ENCODE results near the gene TANK. TPM values are rescaled to one million over a fixed set of nuclear protein-coding genes. Genes with fewer than 3 reads are reported as not detected.

Gene TANK
- total and polyA plus RNA-seq, 2 of the 13 experiments (the other 11 are each of a cell fraction or from before 2014, with no cell fraction given), result 66.9 to 96.1 TPM

- TF ChIP-seq, protein P1, sequence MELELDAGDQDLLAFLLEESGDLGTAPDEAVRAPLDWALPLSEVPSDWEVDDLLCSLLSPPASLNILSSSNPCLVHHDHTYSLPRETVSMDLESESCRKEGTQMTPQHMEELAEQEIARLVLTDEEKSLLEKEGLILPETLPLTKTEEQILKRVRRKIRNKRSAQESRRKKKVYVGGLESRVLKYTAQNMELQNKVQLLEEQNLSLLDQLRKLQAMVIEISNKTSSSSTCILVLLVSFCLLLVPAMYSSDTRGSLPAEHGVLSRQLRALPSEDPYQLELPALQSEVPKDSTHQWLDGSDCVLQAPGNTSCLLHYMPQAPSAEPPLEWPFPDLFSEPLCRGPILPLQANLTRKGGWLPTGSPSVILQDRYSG (CRISPR knock-in tag; IDR thresholded peaks at IDR 0.05), result no peak
- TF ChIP-seq NCOA1 (CRISPR knock-in tag; IDR thresholded peaks at IDR 0.05) (no peak), ZNF367 (CRISPR knock-in tag; IDR thresholded peaks at IDR 0.05; ENCODE audit: borderline replicate concordance) (no peak), E2F5 (CRISPR knock-in tag; conservative IDR thresholded peaks at IDR 0.05) (no peak), ELF3 (CRISPR knock-in tag; IDR thresholded peaks at IDR 0.05) (peak; percentile 77), POLR2A (IDR thresholded peaks at IDR 0.05; ENCODE audit: insufficient read depth in 1 of 2, low read depth in 2 of 2, low read length in 2 of 2) (no peak), SKI (IDR thresholded peaks at IDR 0.05; ENCODE audit: partially characterized antibody) (no peak), GFI1 (CRISPR knock-in tag; IDR thresholded peaks at IDR 0.05; ENCODE audit: borderline replicate concordance) (no peak), SP4 (CRISPR knock-in tag; IDR thresholded peaks at IDR 0.05) (no peak), EP300 (IDR thresholded peaks at IDR 0.05; ENCODE audit: low read depth in 2 of 2, low read length in 2 of 2) (peak in 1 of 2 experiments; percentile 53; a peak in 1 of 4 replicates), EP300 (CRISPR knock-in tag; IDR thresholded peaks at IDR 0.05; ENCODE audit: borderline replicate concordance) (no peak), ZNF879 (CRISPR knock-in tag; IDR thresholded peaks at IDR 0.05) (no peak), CENPT (CRISPR knock-in tag; IDR thresholded peaks at IDR 0.05; ENCODE audit: low read depth) (no peak), KAT8 (CRISPR knock-in tag; IDR thresholded peaks at IDR 0.05) (peak; percentile 66; the same call in 1 of the 2 replicates), RORA (CRISPR knock-in tag; IDR thresholded peaks at IDR 0.05) (no peak), ZNF501 (CRISPR knock-in tag; IDR thresholded peaks at IDR 0.05) (no peak), JARID2 (CRISPR knock-in tag; IDR thresholded peaks at IDR 0.05; ENCODE audit: insufficient replicate concordance) (no peak), ZBTB37 (CRISPR knock-in tag; IDR thresholded peaks at IDR 0.05) (no peak), MEIS2 (CRISPR knock-in tag; IDR thresholded peaks at IDR 0.05) (no peak)
- TF ChIP-seq, protein P2, sequence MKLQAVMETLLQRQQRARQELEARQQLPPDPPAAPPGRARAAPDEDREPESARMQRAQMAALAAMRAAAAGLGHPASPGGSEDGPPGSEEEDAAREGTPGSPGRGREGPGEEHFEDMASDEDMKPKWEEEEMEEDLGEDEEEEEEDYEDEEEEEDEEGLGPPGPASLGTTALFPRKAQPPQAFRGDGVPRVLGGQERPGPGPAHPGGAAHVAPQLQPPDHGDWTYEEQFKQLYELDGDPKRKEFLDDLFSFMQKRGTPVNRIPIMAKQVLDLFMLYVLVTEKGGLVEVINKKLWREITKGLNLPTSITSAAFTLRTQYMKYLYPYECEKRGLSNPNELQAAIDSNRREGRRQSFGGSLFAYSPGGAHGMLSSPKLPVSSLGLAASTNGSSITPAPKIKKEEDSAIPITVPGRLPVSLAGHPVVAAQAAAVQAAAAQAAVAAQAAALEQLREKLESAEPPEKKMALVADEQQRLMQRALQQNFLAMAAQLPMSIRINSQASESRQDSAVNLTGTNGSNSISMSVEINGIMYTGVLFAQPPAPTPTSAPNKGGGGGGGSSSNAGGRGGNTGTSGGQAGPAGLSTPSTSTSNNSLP (IDR thresholded peaks at IDR 0.05; ENCODE audit: low read depth, low read length), result peak; percentile 75
- TF ChIP-seq, protein P3, sequence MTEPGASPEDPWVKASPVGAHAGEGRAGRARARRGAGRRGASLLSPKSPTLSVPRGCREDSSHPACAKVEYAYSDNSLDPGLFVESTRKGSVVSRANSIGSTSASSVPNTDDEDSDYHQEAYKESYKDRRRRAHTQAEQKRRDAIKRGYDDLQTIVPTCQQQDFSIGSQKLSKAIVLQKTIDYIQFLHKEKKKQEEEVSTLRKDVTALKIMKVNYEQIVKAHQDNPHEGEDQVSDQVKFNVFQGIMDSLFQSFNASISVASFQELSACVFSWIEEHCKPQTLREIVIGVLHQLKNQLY (CRISPR knock-in tag; IDR thresholded peaks at IDR 0.05), result no peak
- TF ChIP-seq, protein P4, sequence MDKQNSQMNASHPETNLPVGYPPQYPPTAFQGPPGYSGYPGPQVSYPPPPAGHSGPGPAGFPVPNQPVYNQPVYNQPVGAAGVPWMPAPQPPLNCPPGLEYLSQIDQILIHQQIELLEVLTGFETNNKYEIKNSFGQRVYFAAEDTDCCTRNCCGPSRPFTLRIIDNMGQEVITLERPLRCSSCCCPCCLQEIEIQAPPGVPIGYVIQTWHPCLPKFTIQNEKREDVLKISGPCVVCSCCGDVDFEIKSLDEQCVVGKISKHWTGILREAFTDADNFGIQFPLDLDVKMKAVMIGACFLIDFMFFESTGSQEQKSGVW (CRISPR knock-in tag; IDR thresholded peaks at IDR 0.05; ENCODE audit: borderline replicate concordance), result no peak
- TF ChIP-seq, protein P5, sequence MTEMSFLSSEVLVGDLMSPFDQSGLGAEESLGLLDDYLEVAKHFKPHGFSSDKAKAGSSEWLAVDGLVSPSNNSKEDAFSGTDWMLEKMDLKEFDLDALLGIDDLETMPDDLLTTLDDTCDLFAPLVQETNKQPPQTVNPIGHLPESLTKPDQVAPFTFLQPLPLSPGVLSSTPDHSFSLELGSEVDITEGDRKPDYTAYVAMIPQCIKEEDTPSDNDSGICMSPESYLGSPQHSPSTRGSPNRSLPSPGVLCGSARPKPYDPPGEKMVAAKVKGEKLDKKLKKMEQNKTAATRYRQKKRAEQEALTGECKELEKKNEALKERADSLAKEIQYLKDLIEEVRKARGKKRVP (CRISPR knock-in tag; IDR thresholded peaks at IDR 0.05), result 0 out of 4 replicates have a peak, but pooled peaks of 1 of the 2 experiments have one; percentile 20
These were observed 37.3 kb upstream of the TANK start (continued) for GRCh38 chr2:161122772-161123530.

All from HepG2 (cell line).